H1 (cell line): Measurements from ENCODE around the gene CCNYL1. TPM values are rescaled to one million over a fixed set of nuclear protein-coding genes. Genes with fewer than 3 reads are reported as not detected.

Experiments
- RNF2 ChIP-seq: fragments of 200-900, 300-1000 bp; sonication (generic); IDR thresholded peaks from 2 replicates; pipeline ENCODE4 v1.7.1; 2016; ENCODE audit warnings: borderline replicate concordance, low read depth, mild to moderate bottlenecking, antibody characterized with exemption, low read length; ENCODE audit not compliant: poor library complexity, severe bottlenecking; ENCODE audit errors: missing control alignments
- YY1 ChIP-seq: IDR thresholded peaks from 2 replicates; pipeline ENCODE4 v1.6.1; 2011; ENCODE audit warnings: low read depth, mild to moderate bottlenecking, low read length
- polyA plus RNA-seq, 7 experiments: library from polyadenylated mRNA; depleted of rRNA in 3 of 7; stranded (reverse) in 5 of 7; unstranded in 2 of 7; fragments of >200 nt in 5 of 7; fragments of 200-250 nt in 2 of 7; gene quantifications; 1 replicate in 5 of 7; 2 replicates in 1 of 7; 4 replicates in 1 of 7; pipeline versions ENCODE4 v1.2.1 to v1.2.3, GENCODE V29; 2011 to 2013; ENCODE audit warnings: missing spikeins in 2 of 7, mixed read lengths in 2 of 7
- total RNA-seq: library from RNA; stranded (reverse); fragmentation: NEBNext Ultra II Directional; extraction: Animal tissue kit (Norgen Biotek cat#: 25700); gene quantifications from 2 replicates; pipeline ENCODE4 v1.2.1, GENCODE V29; 2021

Gene CCNYL1
- total and polyA plus RNA-seq, 2 of the 8 experiments (the other 6 are each of a cell fraction or from before 2014, with no cell fraction given) = 13.3 to 35.4 TPM

DNA sequence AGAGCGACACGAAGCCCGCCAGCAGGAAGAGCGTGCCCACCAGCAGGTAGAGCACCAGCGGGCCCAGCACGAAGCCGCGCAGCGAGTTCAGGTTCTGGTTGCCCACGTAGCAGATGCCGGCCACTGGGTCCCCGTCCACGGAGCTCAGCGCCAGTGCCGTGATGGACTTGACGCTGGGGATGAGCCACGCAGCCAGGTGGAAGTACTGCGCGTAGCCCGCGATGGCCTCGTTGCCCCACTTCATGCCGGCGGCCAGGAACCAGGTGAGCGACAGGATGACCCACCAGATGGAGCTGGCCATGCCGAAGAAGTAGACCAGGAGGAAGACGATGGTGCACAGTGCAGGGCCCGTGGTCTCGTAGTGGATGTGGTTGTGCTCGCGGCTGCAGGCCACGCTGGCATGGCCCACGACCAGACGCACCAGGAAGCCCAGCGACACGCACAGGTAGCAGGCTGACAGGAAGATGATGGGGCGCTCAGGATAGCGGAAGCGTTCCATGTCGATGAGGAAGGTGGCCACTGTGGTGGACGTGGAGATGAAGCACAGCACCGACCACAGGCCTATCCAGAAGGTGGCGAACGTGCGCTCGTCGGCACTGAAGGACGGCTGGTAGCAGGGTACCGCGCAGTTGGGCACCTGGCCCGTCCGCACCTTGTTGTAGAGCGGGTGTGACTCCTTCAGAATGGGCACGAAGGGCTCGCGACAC is 56.2 kb downstream of the CCNYL1 start (continued):
- TF ChIP-seq YY1 = 0 out of 2 replicates have a peak, but pooled peaks have one; percentile 34
- TF ChIP-seq RNF2 = peak; percentile 42
